ENCODE measurements around the gene TMEM178B.
"Not testable (repeated sequence)": the region's sequence is repeated elsewhere in the genome, so short reads cannot be mapped to it uniquely, and the experiment has no call there.

The TMEM178B gene

GRCh38 chr7:141397236-141398163 is 323.6 kb downstream of the TMEM178B start:
- H3K9ac ChIP-seq (ENCODE audit: low read depth, low read length): no peak overlapping the region
- H3K36me3 ChIP-seq (ENCODE audit: control insufficient read depth, insufficient read depth, low read length): no peaks in the 10 kb centered on the region
- H3K4me3 ChIP-seq (ENCODE audit: low read depth, low read length): no peak overlapping the region
- H3K9me3 ChIP-seq (ENCODE audit: control insufficient read depth, insufficient read depth, low read length): no peaks in the 10 kb centered on the region
- H3K27me3 ChIP-seq (ENCODE audit: control insufficient read depth, insufficient read depth, low read length): no peaks in the 10 kb centered on the region
- H3K4me1 ChIP-seq (ENCODE audit: control insufficient read depth, insufficient read depth, low read length): no peaks in the 10 kb centered on the region

- Histone ChIP-seq H3K36me3 (ENCODE audit: control insufficient read depth, insufficient read depth, low read length) (no peaks in the 10 kb centered on the region), H3K9me3 (ENCODE audit: control insufficient read depth, insufficient read depth, low read length) (no peaks in the 10 kb centered on the region), H3K27me3 (ENCODE audit: control insufficient read depth, insufficient read depth, low read length) (no peaks in the 10 kb centered on the region), H3K9ac (ENCODE audit: low read depth, low read length) (no peak overlapping the region), H3K4me3 (ENCODE audit: low read depth, low read length) (no peak overlapping the region), H3K4me1 (ENCODE audit: control insufficient read depth, insufficient read depth, low read length) (no peaks in the 10 kb centered on the region)
Measured at GRCh38 chr7:141400356-141400755, 326.5 kb downstream of the TMEM178B start.

GRCh38 chr7:141402277-141402996 is 328.6 kb downstream of the TMEM178B start:
- Histone ChIP-seq H3K9ac (ENCODE audit: low read depth, low read length) (no peak overlapping the region), H3K4me1 (ENCODE audit: control insufficient read depth, insufficient read depth, low read length) (no peaks in the 10 kb centered on the region), H3K9me3 (ENCODE audit: control insufficient read depth, insufficient read depth, low read length) (no peaks in the 10 kb centered on the region), H3K36me3 (ENCODE audit: control insufficient read depth, insufficient read depth, low read length) (no peaks in the 10 kb centered on the region), H3K4me3 (ENCODE audit: low read depth, low read length) (no peak overlapping the region), H3K27me3 (ENCODE audit: control insufficient read depth, insufficient read depth, low read length) (no peaks in the 10 kb centered on the region)

- not testable (repeated sequence) for H3K36me3 ChIP-seq (ENCODE audit: control insufficient read depth, insufficient read depth, low read length); H3K9me3 ChIP-seq (ENCODE audit: control insufficient read depth, insufficient read depth, low read length); H3K4me3 ChIP-seq (ENCODE audit: low read depth, low read length); H3K27me3 ChIP-seq (ENCODE audit: control insufficient read depth, insufficient read depth, low read length); H3K9ac ChIP-seq (ENCODE audit: low read depth, low read length); H3K4me1 ChIP-seq (ENCODE audit: control insufficient read depth, insufficient read depth, low read length)
Measured at GRCh38 chr7:141403846-141404245, 330.0 kb downstream of the TMEM178B start.

- no peak overlapping the region for H3K9ac ChIP-seq (ENCODE audit: low read depth, low read length)
- no peak overlapping the region for H3K4me3 ChIP-seq (ENCODE audit: low read depth, low read length)
- H3K36me3 ChIP-seq (ENCODE audit: control insufficient read depth, insufficient read depth, low read length): no peaks in the 10 kb centered on the region
- no peaks in the 10 kb centered on the region for H3K9me3 ChIP-seq (ENCODE audit: control insufficient read depth, insufficient read depth, low read length)
- no peaks in the 10 kb centered on the region for H3K27me3 ChIP-seq (ENCODE audit: control insufficient read depth, insufficient read depth, low read length)
- H3K4me1 ChIP-seq (ENCODE audit: control insufficient read depth, insufficient read depth, low read length): peaks cover 18% of the 10 kb centered on the region
Measured at GRCh38 chr7:141406347-141406746, 332.5 kb downstream of the TMEM178B start.

- Histone ChIP-seq H3K27me3 (ENCODE audit: control insufficient read depth, insufficient read depth, low read length) (no peaks in the 10 kb centered on the region), H3K36me3 (ENCODE audit: control insufficient read depth, insufficient read depth, low read length) (no peaks in the 10 kb centered on the region), H3K9ac (ENCODE audit: low read depth, low read length) (no peak overlapping the region), H3K4me1 (ENCODE audit: control insufficient read depth, insufficient read depth, low read length) (peaks cover 23% of the 10 kb centered on the region), H3K4me3 (ENCODE audit: low read depth, low read length) (no peak overlapping the region), H3K9me3 (ENCODE audit: control insufficient read depth, insufficient read depth, low read length) (no peaks in the 10 kb centered on the region)
Measured at GRCh38 chr7:141407893-141408292, 334.0 kb downstream of the TMEM178B start.

- Histone ChIP-seq H3K4me3 (ENCODE audit: low read depth, low read length) (no peak overlapping the region), H3K4me1 (ENCODE audit: control insufficient read depth, insufficient read depth, low read length) (peaks cover 23% of the 10 kb centered on the region), H3K9me3 (ENCODE audit: control insufficient read depth, insufficient read depth, low read length) (no peaks in the 10 kb centered on the region), H3K36me3 (ENCODE audit: control insufficient read depth, insufficient read depth, low read length) (no peaks in the 10 kb centered on the region), H3K27me3 (ENCODE audit: control insufficient read depth, insufficient read depth, low read length) (no peaks in the 10 kb centered on the region), H3K9ac (ENCODE audit: low read depth, low read length) (no peak overlapping the region)
Measured at GRCh38 chr7:141408440-141408839, 334.6 kb downstream of the TMEM178B start.

GRCh38 chr7:141409219-141409618 is 335.4 kb downstream of the TMEM178B start:
- H3K9ac ChIP-seq (ENCODE audit: low read depth, low read length): no peak overlapping the region
- H3K9me3 ChIP-seq (ENCODE audit: control insufficient read depth, insufficient read depth, low read length): no peaks in the 10 kb centered on the region
- no peak overlapping the region for H3K4me3 ChIP-seq (ENCODE audit: low read depth, low read length)
- H3K4me1 ChIP-seq (ENCODE audit: control insufficient read depth, insufficient read depth, low read length): peaks cover 23% of the 10 kb centered on the region
- H3K36me3 ChIP-seq (ENCODE audit: control insufficient read depth, insufficient read depth, low read length): no peaks in the 10 kb centered on the region
- no peaks in the 10 kb centered on the region for H3K27me3 ChIP-seq (ENCODE audit: control insufficient read depth, insufficient read depth, low read length)

GRCh38 chr7:141409801-141410329 is 336.0 kb downstream of the TMEM178B start:
- H3K9me3 ChIP-seq (ENCODE audit: control insufficient read depth, insufficient read depth, low read length): no peaks in the 10 kb centered on the region
- no peaks in the 10 kb centered on the region for H3K27me3 ChIP-seq (ENCODE audit: control insufficient read depth, insufficient read depth, low read length)
- no peak overlapping the region for H3K9ac ChIP-seq (ENCODE audit: low read depth, low read length)
- H3K4me1 ChIP-seq (ENCODE audit: control insufficient read depth, insufficient read depth, low read length): peaks cover 23% of the 10 kb centered on the region
- H3K4me3 ChIP-seq (ENCODE audit: low read depth, low read length): no peak overlapping the region
- no peaks in the 10 kb centered on the region for H3K36me3 ChIP-seq (ENCODE audit: control insufficient read depth, insufficient read depth, low read length)

GRCh38 chr7:141410353-141411000 is 336.6 kb downstream of the TMEM178B start:
- H3K36me3 ChIP-seq (ENCODE audit: control insufficient read depth, insufficient read depth, low read length): no peaks in the 10 kb centered on the region
- H3K27me3 ChIP-seq (ENCODE audit: control insufficient read depth, insufficient read depth, low read length): no peaks in the 10 kb centered on the region
- peaks cover 23% of the 10 kb centered on the region for H3K4me1 ChIP-seq (ENCODE audit: control insufficient read depth, insufficient read depth, low read length)
- H3K4me3 ChIP-seq (ENCODE audit: low read depth, low read length): no peak overlapping the region
- H3K9ac ChIP-seq (ENCODE audit: low read depth, low read length): no peak overlapping the region
- no peaks in the 10 kb centered on the region for H3K9me3 ChIP-seq (ENCODE audit: control insufficient read depth, insufficient read depth, low read length)

GRCh38 chr7:141411133-141411532 is 337.3 kb downstream of the TMEM178B start:
- H3K36me3 ChIP-seq (ENCODE audit: control insufficient read depth, insufficient read depth, low read length): no peaks in the 10 kb centered on the region
- H3K4me1 ChIP-seq (ENCODE audit: control insufficient read depth, insufficient read depth, low read length): peaks cover 23% of the 10 kb centered on the region
- no peaks in the 10 kb centered on the region for H3K27me3 ChIP-seq (ENCODE audit: control insufficient read depth, insufficient read depth, low read length)
- H3K9me3 ChIP-seq (ENCODE audit: control insufficient read depth, insufficient read depth, low read length): no peaks in the 10 kb centered on the region
- H3K9ac ChIP-seq (ENCODE audit: low read depth, low read length): no peak overlapping the region
- no peak overlapping the region for H3K4me3 ChIP-seq (ENCODE audit: low read depth, low read length)
